PC-9 (cell line): ENCODE data around the gene ZNF341. TPM values are rescaled to one million over a fixed set of nuclear protein-coding genes. Genes with fewer than 3 reads are reported as not detected.

Experiments
- BruUV-seq: library from RNA; stranded (reverse); fragments of 400-500 nt; replicated peaks from 2 replicates; lab custom pipeline; 2021; lab: Mats Ljungman, UMichigan
- CTCF ChIA-PET: fragments of 300-600 bp; sonication (Branson Sonifier 250); formaldehyde crosslinking; loops from one replicate; lab custom pipeline; 2022; ENCODE audit warnings: antibody characterized with exemption; lab: Charles Lee
- POLR2A ChIA-PET: fragments of 300-600 bp; sonication (Branson Sonifier 250); formaldehyde crosslinking; loops from one replicate; lab custom pipeline; 2022; ENCODE audit warnings: antibody characterized with exemption; ENCODE audit not compliant: unreplicated experiment; lab: Charles Lee
- DNase-seq, 2 experiments: peaks; one replicate each; pipeline versions ENCODE4 v3.0.0 to v3.0.0-alpha.2; 2015 to 2022; ENCODE audit warnings: mixed read lengths in 1 of 2
- H2AFZ ChIP-seq: fragments of 200-600 bp; sonication (generic); 2 replicates; pipeline ENCODE4 v1.8.1; 2017; ENCODE audit warnings: antibody characterized with exemption
- H3F3A ChIP-seq: fragments of 200-600 bp; sonication (generic); 2 replicates; pipeline ENCODE4 v1.8.1; 2017; ENCODE audit warnings: antibody characterized with exemption, mild to moderate bottlenecking, low read depth; ENCODE audit not compliant: insufficient read depth
- H3K27ac ChIP-seq: fragments of 200-600 bp; sonication (generic); 2 replicates; pipeline ENCODE4 v1.6.1; 2016; ENCODE audit warnings: mixed run types
- H3K27me3 ChIP-seq: fragments of 200-600 bp; sonication (generic); 2 replicates; pipeline ENCODE4 v1.6.1; 2016; ENCODE audit warnings: low read depth, mixed run types; ENCODE audit not compliant: insufficient read depth
- H3K36me3 ChIP-seq: fragments of 200-600 bp; sonication (generic); 2 replicates; pipeline ENCODE4 v1.6.1; 2016; ENCODE audit warnings: low read depth, mixed run types
- H3K4me1 ChIP-seq: fragments of 200-600 bp; sonication (generic); replicated peaks from 2 replicates; pipeline ENCODE4 v1.6.1; 2016; ENCODE audit warnings: mixed run types; ENCODE audit not compliant: insufficient read depth
- H3K4me2 ChIP-seq: fragments of 200-600 bp; sonication (generic); 2 replicates; pipeline ENCODE4 v1.6.1; 2017; ENCODE audit warnings: mixed run types
- H3K4me3 ChIP-seq: fragments of 200-600 bp; sonication (generic); 2 replicates; pipeline ENCODE4 v1.6.1; 2016; ENCODE audit warnings: mixed run types
- H3K79me2 ChIP-seq: fragments of 200-600 bp; sonication (generic); 2 replicates; pipeline ENCODE4 v1.6.1; 2017; ENCODE audit warnings: low read depth, mixed run types
- H3K9me2 ChIP-seq: fragments of 200-600 bp; sonication (generic); 2 replicates; pipeline ENCODE4 v1.8.1; 2017; ENCODE audit warnings: mild to moderate bottlenecking; ENCODE audit not compliant: insufficient read depth
- H3K9me3 ChIP-seq: fragments of 200-600 bp; sonication (generic); 2 replicates; pipeline ENCODE4 v1.8.1; 2016; ENCODE audit warnings: low read depth; ENCODE audit not compliant: insufficient read depth
- H4K20me1 ChIP-seq: fragments of 200-600 bp; sonication (generic); 2 replicates; pipeline ENCODE4 v1.8.1; 2017; ENCODE audit not compliant: insufficient read depth
- EZH2 ChIP-seq: fragments of 200-600 bp; sonication (generic); IDR thresholded peaks from 2 replicates; pipeline ENCODE4 v1.8.0; 2017; ENCODE audit warnings: antibody characterized with exemption, low read depth
- intact Hi-C: fragments of 100-400 bp; cut with micrococcal nuclease; formaldehyde crosslinking; loops from one replicate; pipeline ENCODE4 v1.10.0; 2022; ENCODE audit not compliant: unreplicated experiment
- total RNA-seq: library from RNA; stranded (reverse); gene quantifications from 2 replicates; pipeline ENCODE4 v1.2.3, GENCODE V29; 2021
- TF ChIP-seq, protein P1 (sequence below): fragments of 200-600 bp; sonication (generic); conservative IDR thresholded peaks from 2 replicates; pipeline ENCODE4 v1.6.1; 2017; ENCODE audit warnings: mixed run types, antibody characterized with exemption, mild to moderate bottlenecking, moderate library complexity

ZNF341 gene
- total RNA-seq, 1 experiment from 2014 or later = 5.6 TPM

- no peaks in the 10 kb centered on the region; the same call in 1 of the 2 replicates for H3K9me2 ChIP-seq
- CTCF ChIA-PET = interaction anchor here (0.7 kb wide), 1 partner anchor 401 kb away, joined by 3 read pairs; no protein-coding TSS in a partner anchor
Measured at GRCh38 chr20:33777816-33778215, 46.0 kb downstream of the ZNF341 start.

GRCh38 chr20:33781133-33781532 is 49.3 kb downstream of the ZNF341 start:
- H3K4me1 ChIP-seq = peaks cover 48% of the 10 kb centered on the region
- no peak for DNase-seq
- H3K4me2 ChIP-seq = no peak overlapping the region
- H3K9me2 ChIP-seq = no peaks in the 10 kb centered on the region; the same call in 1 of the 2 replicates
- TF ChIP-seq EZH2 = no peak
- TF ChIP-seq, protein P1, sequence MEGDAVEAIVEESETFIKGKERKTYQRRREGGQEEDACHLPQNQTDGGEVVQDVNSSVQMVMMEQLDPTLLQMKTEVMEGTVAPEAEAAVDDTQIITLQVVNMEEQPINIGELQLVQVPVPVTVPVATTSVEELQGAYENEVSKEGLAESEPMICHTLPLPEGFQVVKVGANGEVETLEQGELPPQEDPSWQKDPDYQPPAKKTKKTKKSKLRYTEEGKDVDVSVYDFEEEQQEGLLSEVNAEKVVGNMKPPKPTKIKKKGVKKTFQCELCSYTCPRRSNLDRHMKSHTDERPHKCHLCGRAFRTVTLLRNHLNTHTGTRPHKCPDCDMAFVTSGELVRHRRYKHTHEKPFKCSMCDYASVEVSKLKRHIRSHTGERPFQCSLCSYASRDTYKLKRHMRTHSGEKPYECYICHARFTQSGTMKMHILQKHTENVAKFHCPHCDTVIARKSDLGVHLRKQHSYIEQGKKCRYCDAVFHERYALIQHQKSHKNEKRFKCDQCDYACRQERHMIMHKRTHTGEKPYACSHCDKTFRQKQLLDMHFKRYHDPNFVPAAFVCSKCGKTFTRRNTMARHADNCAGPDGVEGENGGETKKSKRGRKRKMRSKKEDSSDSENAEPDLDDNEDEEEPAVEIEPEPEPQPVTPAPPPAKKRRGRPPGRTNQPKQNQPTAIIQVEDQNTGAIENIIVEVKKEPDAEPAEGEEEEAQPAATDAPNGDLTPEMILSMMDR = no peak
- H3K27ac ChIP-seq = peak overlapping the region; percentile 98; the same call in 1 of the 2 replicates
- H3F3A ChIP-seq = peaks cover 36% of the 10 kb centered on the region
- peaks cover 7% of the 10 kb centered on the region; the same call in 1 of the 2 replicates for H3K79me2 ChIP-seq
- ChIA-PET CTCF (no interaction called here), POLR2A (interaction anchor here (0.7 kb wide), 1 partner anchor 63 kb away, joined by 19 read pairs; no protein-coding TSS in a partner anchor)
- H3K4me3 ChIP-seq = no peak overlapping the region
- no peaks in the 10 kb centered on the region for H3K36me3 ChIP-seq
- intact Hi-C loops = no loop called here
- BruUV-seq = no TSS peak
- no peak overlapping the region for H2AFZ ChIP-seq
- no peaks in the 10 kb centered on the region for H3K27me3 ChIP-seq
- H3K9me3 ChIP-seq = no peaks in the 10 kb centered on the region
- no peaks in the 10 kb centered on the region for H4K20me1 ChIP-seq

More at GRCh38 chr20:33777816-33778215, 46.0 kb downstream of the ZNF341 start:
- Histone ChIP-seq H3K79me2 (peaks cover 7% of the 10 kb centered on the region; the same call in 1 of the 2 replicates), H3K4me2 (peak overlapping the region; percentile 59), H3K36me3 (no peaks in the 10 kb centered on the region), H3K4me1 (peaks cover 47% of the 10 kb centered on the region), H3K27ac (peak overlapping the region; percentile 98), H3K4me3 (no peak overlapping the region), H2AFZ (no peak overlapping the region), H4K20me1 (no peaks in the 10 kb centered on the region), H3F3A (peaks cover 36% of the 10 kb centered on the region), H3K27me3 (no peaks in the 10 kb centered on the region), H3K9me3 (no peaks in the 10 kb centered on the region)
- peak in 1 of 2 experiments; percentile 49 for DNase-seq
- POLR2A ChIA-PET = no interaction called here
- intact Hi-C loops = loop anchor here (1.0 kb wide), 2 partner anchors 11 to 45 kb away; no protein-coding TSS in a partner anchor
- BruUV-seq = no TSS peak
- no peak for TF ChIP-seq EZH2

GRCh38 chr20:33781945-33782344 is 50.1 kb downstream of the ZNF341 start:
- peak in 1 of 2 experiments; percentile 56 for DNase-seq
- POLR2A ChIA-PET = interaction anchor here (0.7 kb wide), 1 partner anchor 49 kb away, joined by 5 read pairs; no protein-coding TSS in a partner anchor
- no peaks in the 10 kb centered on the region; the same call in 1 of the 2 replicates for H3K9me2 ChIP-seq
- no peak overlapping the region for H3K4me2 ChIP-seq
- no TSS peak for BruUV-seq
- H3K79me2 ChIP-seq = peaks cover 7% of the 10 kb centered on the region; the same call in 1 of the 2 replicates
- H3K27me3 ChIP-seq = no peaks in the 10 kb centered on the region
- no peaks in the 10 kb centered on the region for H4K20me1 ChIP-seq
- no peak for TF ChIP-seq EZH2
- TF ChIP-seq, protein P1 = no peak
- CTCF ChIA-PET = no interaction called here
- peak overlapping the region; percentile 26; the same call in 1 of the 2 replicates for H3K27ac ChIP-seq
- intact Hi-C loops = no loop called here
- no peak overlapping the region for H3K4me3 ChIP-seq
- no peak overlapping the region for H2AFZ ChIP-seq
- peaks cover 54% of the 10 kb centered on the region for H3K4me1 ChIP-seq
- no peaks in the 10 kb centered on the region for H3K9me3 ChIP-seq
- H3K36me3 ChIP-seq = no peaks in the 10 kb centered on the region
- peaks cover 36% of the 10 kb centered on the region for H3F3A ChIP-seq
